NCI-H1930 (cell line): ENCODE data around the gene PEX16.
A peak's percentile ranks its signal among the peaks of the same experiment; 100 is the strongest.

Source experiments
- DNase-seq, 2 experiments: peaks; one replicate each; lab custom pipeline; 2025; lab: John Stamatoyannopoulos, UW

PEX16 gene

DNA sequence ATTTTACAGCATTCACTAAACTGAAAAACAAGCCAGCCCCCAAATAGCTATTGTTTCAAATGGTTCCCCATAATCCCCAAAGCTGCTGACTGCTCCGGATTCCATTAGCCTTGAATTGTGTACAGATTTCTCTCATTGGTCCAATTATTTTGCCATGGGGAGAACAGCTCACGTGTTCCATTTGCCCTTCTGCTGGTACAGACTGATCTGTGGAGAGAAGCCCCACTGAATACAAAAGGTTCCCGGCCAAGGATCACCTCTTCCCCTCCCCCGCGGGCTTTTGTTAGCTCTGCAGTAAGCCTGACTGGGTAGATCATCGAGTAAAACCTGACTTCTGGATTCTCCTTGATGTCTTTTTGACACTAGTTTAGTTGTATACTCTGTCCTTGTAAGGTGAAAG, 41.3 kb downstream of the PEX16 start:
- DNase-seq: no peak

DNA sequence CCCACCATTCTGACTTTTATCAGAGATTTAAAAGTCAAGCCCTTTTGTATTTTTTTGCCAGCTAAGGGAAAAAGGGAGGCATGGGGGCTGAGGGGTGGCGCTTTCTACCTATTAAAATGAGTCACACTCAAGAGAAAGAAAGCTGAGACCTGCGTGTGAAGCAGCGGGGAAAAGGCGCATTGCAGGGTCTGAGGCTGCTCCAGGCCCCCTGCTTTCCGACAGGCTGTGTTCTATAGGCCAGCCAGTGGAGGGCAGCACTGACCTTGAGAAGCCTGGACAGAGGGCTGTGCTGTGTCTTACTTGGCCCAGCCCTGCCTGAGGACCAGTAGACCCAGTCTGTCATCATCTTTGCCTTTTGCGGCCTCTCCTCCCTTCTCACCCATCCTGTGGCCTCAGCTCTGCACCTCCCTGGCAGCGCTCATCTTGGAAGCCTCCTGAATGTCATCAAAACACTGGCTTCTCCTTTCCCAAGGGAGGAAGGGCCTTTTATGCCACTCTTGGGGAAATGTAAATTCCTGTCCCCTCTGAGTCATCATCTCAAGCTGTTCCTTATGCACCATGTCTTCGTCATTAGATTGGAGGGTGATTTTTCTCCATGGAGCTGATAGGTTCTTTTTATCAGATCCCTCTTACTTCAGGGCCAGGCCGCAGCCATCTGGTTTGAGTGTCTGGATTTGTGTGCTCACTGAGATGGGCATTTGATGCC, 44.9 kb downstream of the PEX16 start:
- DNase-seq: peak; percentile 44 to 68

- DNase-seq: no peak
Measured at GRCh38 chr11:45871638-45872037, 46.0 kb downstream of the PEX16 start.

- no peak for DNase-seq
Measured at GRCh38 chr11:45870706-45871105, 47.0 kb downstream of the PEX16 start.

DNA sequence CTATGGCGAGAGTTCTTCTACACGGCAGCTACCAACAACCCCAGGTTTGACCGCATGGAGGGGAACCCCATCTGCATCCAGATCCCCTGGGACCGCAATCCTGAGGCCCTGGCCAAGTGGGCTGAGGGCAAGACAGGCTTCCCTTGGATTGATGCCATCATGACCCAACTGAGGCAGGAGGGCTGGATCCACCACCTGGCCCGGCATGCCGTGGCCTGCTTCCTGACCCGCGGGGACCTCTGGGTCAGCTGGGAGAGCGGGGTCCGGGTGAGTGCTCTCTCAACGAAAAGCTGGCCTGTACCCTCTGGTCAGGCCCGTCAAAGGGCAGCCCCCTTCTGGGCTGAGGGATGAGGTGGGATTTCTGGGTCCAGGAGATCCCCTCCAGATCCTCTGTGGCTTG, 48.1 kb downstream of the PEX16 start:
- DNase-seq: no peak

- no peak for DNase-seq
Measured at GRCh38 chr11:45864041-45864440, 53.6 kb downstream of the PEX16 start.

DNA sequence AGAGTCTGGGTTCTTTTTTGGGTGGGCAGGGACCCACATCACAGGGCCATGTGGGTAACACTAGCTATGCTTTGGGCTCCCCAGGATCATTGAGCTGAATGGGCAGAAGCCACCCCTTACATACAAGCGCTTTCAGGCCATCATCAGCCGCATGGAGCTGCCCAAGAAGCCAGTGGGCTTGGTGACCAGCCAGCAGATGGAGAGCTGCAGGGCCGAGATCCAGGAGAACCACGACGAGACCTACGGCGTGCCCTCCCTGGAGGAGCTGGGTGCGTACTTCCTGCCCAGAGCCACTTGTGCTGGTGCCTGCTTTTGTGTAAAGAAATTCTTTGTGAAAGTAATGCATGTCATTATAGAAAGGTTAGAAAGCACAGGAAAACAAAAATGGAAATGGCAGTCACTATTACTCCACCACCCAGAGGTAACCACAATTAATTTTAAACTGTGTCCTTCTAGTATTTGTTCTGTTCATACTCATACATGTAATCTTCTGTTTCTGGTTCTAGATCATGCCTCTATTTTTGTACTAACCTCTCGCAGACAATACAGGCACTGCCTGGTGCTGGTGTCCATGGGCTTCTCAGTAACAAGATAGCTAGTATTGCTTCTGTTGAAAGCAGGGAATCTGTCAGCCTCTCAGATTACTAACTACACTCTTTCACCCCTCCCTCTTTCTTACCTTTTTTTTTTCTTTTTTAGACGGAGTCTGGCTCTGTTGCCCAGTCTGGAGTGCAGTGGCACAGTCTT, 56.7 kb downstream of the PEX16 start:
- no peak for DNase-seq

GRCh38 chr11:45860348-45860747, 57.3 kb downstream of the PEX16 start:
- no peak for DNase-seq
